DOHH2 (cell line): Measurements from ENCODE around the gene CDK5RAP3.

ENCODE experiments used
- EZH2phosphoT487 ChIP-seq: fragments of 200-600 bp; sonication (generic); IDR thresholded peaks from 2 replicates; pipeline ENCODE4 v1.6.1; 2017; ENCODE audit warnings: borderline replicate concordance, mild to moderate bottlenecking, antibody characterized with exemption, low read length, moderate library complexity, mixed read lengths
- TF ChIP-seq, protein P1 (sequence below): fragments of 200-600 bp; sonication (generic); IDR thresholded peaks from one replicate; pipeline ENCODE4 v1.5.1; 2014; ENCODE audit warnings: antibody characterized with exemption, mild to moderate bottlenecking, low read depth, low read length; ENCODE audit not compliant: poor library complexity, severe bottlenecking

DNA sequence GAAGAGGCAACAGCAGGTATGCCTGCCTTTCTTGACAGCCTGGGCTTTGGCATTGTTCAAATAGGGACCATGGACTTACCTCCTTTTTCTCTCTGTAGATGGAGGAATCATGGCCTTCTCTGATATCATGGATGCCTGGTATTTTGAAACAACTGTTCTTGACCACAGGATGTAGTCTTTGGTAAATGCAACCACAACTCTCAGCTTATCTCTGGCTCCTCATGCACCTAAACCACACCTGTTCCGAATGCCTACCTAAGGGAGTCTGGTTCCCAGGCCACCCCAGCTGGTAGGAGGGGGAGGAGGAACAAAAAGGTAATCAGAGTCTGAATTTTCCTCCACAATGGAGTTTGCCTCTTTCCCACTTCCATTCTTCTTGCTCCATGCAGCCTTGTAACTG is 18.8 kb downstream of the CDK5RAP3 start:
- TF ChIP-seq, protein P1, sequence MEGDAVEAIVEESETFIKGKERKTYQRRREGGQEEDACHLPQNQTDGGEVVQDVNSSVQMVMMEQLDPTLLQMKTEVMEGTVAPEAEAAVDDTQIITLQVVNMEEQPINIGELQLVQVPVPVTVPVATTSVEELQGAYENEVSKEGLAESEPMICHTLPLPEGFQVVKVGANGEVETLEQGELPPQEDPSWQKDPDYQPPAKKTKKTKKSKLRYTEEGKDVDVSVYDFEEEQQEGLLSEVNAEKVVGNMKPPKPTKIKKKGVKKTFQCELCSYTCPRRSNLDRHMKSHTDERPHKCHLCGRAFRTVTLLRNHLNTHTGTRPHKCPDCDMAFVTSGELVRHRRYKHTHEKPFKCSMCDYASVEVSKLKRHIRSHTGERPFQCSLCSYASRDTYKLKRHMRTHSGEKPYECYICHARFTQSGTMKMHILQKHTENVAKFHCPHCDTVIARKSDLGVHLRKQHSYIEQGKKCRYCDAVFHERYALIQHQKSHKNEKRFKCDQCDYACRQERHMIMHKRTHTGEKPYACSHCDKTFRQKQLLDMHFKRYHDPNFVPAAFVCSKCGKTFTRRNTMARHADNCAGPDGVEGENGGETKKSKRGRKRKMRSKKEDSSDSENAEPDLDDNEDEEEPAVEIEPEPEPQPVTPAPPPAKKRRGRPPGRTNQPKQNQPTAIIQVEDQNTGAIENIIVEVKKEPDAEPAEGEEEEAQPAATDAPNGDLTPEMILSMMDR = no peak
- TF ChIP-seq EZH2phosphoT487 = no peak
